ENCODE measurements around the gene PRKCE. TPM values are rescaled to one million over a fixed set of nuclear protein-coding genes. Genes with fewer than 3 reads are reported as not detected.

The PRKCE gene
- total and polyA plus RNA-seq, 2 donors (not counting 3 experiments of a cell fraction or from before 2014, with no cell fraction given): 27.9 to 33.9 TPM

DNA sequence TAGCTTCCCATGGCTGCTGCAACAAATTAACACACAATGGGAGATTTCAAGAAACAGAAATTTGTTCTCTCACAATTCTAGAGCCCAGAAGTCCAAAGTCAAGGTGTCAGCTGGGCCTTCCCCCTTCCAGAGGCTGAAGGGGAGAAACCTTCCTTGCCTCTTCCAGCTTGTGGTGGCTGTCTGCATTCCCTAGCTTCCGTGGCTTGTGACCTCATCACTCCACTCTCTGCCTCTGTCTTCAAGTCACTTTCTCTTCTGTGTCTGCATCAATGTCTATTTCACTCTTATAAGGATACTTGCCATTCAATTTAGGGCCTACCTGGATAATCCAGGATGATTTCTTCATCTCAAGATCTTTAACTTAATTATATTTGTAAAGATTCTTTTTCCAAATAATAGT lies 23.6 kb upstream of the PRKCE start:
- BruUV-seq (replicated peaks): no TSS peak
- Histone ChIP-seq H3K9me1 (replicated peaks; ENCODE audit: control insufficient read depth, extremely low read depth, insufficient read depth, low read length) (no peaks in the 10 kb centered on the region), H3K27ac (ENCODE audit: insufficient read depth, low read depth, low read length) (no peak overlapping the region), H3K27me3 (ENCODE audit: control insufficient read depth in 2 of 2, insufficient read depth in 2 of 2, low read length in 2 of 2) (peaks cover 2% of the 10 kb centered on the region in 2 experiments), H2AFZ (ENCODE audit: low read depth, low read length) (no peak overlapping the region), H3K4me2 (ENCODE audit: insufficient read depth, low read length) (no peak overlapping the region), H3K9ac (replicated peaks; ENCODE audit: extremely low read depth, insufficient read depth, low read length) (no peak overlapping the region), H3K4me1 (ENCODE audit: control insufficient read depth, extremely low read depth, insufficient read depth, low read length) (no peaks in the 10 kb centered on the region), H4K20me1 (replicated peaks; ENCODE audit: control insufficient read depth, extremely low read depth, insufficient read depth, low read length) (no peaks in the 10 kb centered on the region), H3K9me3 (replicated peaks; ENCODE audit: control insufficient read depth, insufficient read depth, low read length) (no peaks in the 10 kb centered on the region), H3K4me3 (replicated peaks in 1 of 3; ENCODE audit: insufficient read depth in 1 of 3, low read depth in 1 of 3, low read length in 3 of 3) (no peak overlapping the region), H3K36me3 (ENCODE audit: control insufficient read depth in 2 of 2, extremely low read depth in 1 of 2, insufficient read depth in 2 of 2, low read length in 2 of 2) (no peaks in the 10 kb centered on the region), H3K79me2 (ENCODE audit: control insufficient read depth, insufficient read depth, low read length) (no peaks in the 10 kb centered on the region)
- dilution Hi-C loops (cut with MboI; ENCODE audit: extremely low pct_ligation_motif_present, low sequenced_read_pairs): no loop called here
- TF ChIP-seq MYC (IDR thresholded peaks at IDR 0.05; ENCODE audit: low read depth, low read length): no peak
- no peak for TF ChIP-seq GATA2 (IDR thresholded peaks at IDR 0.05; ENCODE audit: insufficient read depth, insufficient read length, low read depth, low read length)
- TF ChIP-seq, protein P1, sequence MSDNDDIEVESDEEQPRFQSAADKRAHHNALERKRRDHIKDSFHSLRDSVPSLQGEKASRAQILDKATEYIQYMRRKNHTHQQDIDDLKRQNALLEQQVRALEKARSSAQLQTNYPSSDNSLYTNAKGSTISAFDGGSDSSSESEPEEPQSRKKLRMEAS (IDR thresholded peaks at IDR 0.05; ENCODE audit: insufficient read depth, insufficient read length): no peak
- TF ChIP-seq FOS (IDR thresholded peaks at IDR 0.05; ENCODE audit: borderline replicate concordance, insufficient read depth, low read length): no peak
- no peak for TF ChIP-seq POLR2A (IDR thresholded peaks at IDR 0.05; ENCODE audit: low read depth, low read length)
- no peak for TF ChIP-seq POLR2AphosphoS5 (IDR thresholded peaks at IDR 0.05; ENCODE audit: insufficient read depth, low read depth, low read length)
- TF ChIP-seq EZH2 (IDR thresholded peaks at IDR 0.05; ENCODE audit: borderline replicate concordance, low read depth, low read length, severe bottlenecking): no peak
- TF ChIP-seq, protein P2, sequence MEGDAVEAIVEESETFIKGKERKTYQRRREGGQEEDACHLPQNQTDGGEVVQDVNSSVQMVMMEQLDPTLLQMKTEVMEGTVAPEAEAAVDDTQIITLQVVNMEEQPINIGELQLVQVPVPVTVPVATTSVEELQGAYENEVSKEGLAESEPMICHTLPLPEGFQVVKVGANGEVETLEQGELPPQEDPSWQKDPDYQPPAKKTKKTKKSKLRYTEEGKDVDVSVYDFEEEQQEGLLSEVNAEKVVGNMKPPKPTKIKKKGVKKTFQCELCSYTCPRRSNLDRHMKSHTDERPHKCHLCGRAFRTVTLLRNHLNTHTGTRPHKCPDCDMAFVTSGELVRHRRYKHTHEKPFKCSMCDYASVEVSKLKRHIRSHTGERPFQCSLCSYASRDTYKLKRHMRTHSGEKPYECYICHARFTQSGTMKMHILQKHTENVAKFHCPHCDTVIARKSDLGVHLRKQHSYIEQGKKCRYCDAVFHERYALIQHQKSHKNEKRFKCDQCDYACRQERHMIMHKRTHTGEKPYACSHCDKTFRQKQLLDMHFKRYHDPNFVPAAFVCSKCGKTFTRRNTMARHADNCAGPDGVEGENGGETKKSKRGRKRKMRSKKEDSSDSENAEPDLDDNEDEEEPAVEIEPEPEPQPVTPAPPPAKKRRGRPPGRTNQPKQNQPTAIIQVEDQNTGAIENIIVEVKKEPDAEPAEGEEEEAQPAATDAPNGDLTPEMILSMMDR (IDR thresholded peaks at IDR 0.05; ENCODE audit: extremely low read depth in 1 of 2, insufficient read depth in 1 of 2, low read depth in 1 of 2, low read length in 2 of 2): no peak
- TF ChIP-seq JUN (IDR thresholded peaks at IDR 0.05; ENCODE audit: borderline replicate concordance, insufficient read depth, insufficient read length, low read depth): no peak
- POLR2A ChIA-PET: no interaction called here
- no peak for FAIRE-seq
- DNase-seq (ENCODE audit: low read depth, low spot score): no peak
- CTCF ChIA-PET: interaction anchor here (0.7 to 1.2 kb wide), 4 partner anchors 9 to 17 kb away, joined by 3 to 6 read pairs (median 3); partner anchors contain the start of gene SRBD1
- intact Hi-C loops (cut with micrococcal nuclease): no loop called here
